Neural progenitor cell (in vitro differentiated cells): Measurements from ENCODE around the gene RHOC. TPM values are rescaled to one million over a fixed set of nuclear protein-coding genes. Genes with fewer than 3 reads are reported as not detected.

ENCODE experiments used
- DNase-seq: peaks from one replicate; pipeline ENCODE4 v3.0.0-alpha.2; 2016; ENCODE audit warnings: low spot score
- H2AFZ ChIP-seq: fragments of 200-600 bp; sonication (generic); replicated peaks from 2 replicates; pipeline ENCODE4 v1.6.1; 2016; ENCODE audit warnings: antibody characterized with exemption
- H3F3A ChIP-seq: fragments of 200-600 bp; sonication (generic); 2 replicates; pipeline ENCODE4 v1.6.1; 2016; ENCODE audit warnings: antibody characterized with exemption, low read depth
- H3K27ac ChIP-seq: fragments of 200-600 bp; sonication (generic); 2 replicates; pipeline ENCODE4 v1.5.1; 2016; ENCODE audit warnings: mild to moderate bottlenecking
- H3K27me3 ChIP-seq: fragments of 200-600 bp; sonication (generic); 2 replicates; pipeline ENCODE4 v1.6.1; 2016; ENCODE audit warnings: mild to moderate bottlenecking, moderate library complexity
- H3K36me3 ChIP-seq: fragments of 200-600 bp; sonication (generic); 2 replicates; pipeline ENCODE4 v1.5.1; 2016
- H3K4me1 ChIP-seq: fragments of 200-600 bp; sonication (generic); 2 replicates; pipeline ENCODE4 v1.6.1; 2016; ENCODE audit warnings: mixed run types
- H3K4me2 ChIP-seq: fragments of 200-600 bp; sonication (generic); 2 replicates; pipeline ENCODE4 v1.6.1; 2016
- H3K4me3 ChIP-seq: fragments of 200-600 bp; sonication (generic); 2 replicates; pipeline ENCODE4 v1.5.1; 2016
- H3K79me2 ChIP-seq: fragments of 200-600 bp; sonication (generic); 2 replicates; pipeline ENCODE4 v1.6.1; 2016; ENCODE audit warnings: low read depth
- H3K9ac ChIP-seq: fragments of 200-600 bp; sonication (generic); 2 replicates; pipeline ENCODE4 v1.6.1; 2016
- H3K9me3 ChIP-seq: fragments of 200-600 bp; sonication (generic); 2 replicates; pipeline ENCODE4 v1.5.1; 2016; ENCODE audit warnings: low read depth
- H4K20me1 ChIP-seq: fragments of 200-600 bp; sonication (generic); 2 replicates; pipeline ENCODE4 v1.6.1; 2016; ENCODE audit warnings: low read depth
- H3K27ac Mint-ChIP-seq: 3 replicates; pipeline ENCODE4 v1.8.0; 2021; ENCODE audit warnings: mixed read lengths
- H3K27me3 Mint-ChIP-seq: 2 replicates; pipeline ENCODE4 v1.8.0; 2022; ENCODE audit warnings: low read depth, mild to moderate bottlenecking, inconsistent platforms, moderate library complexity, mixed read lengths; ENCODE audit not compliant: insufficient read depth
- H3K36me3 Mint-ChIP-seq: 3 replicates; pipeline ENCODE4 v1.8.0; 2021; ENCODE audit warnings: mixed read lengths
- H3K4me1 Mint-ChIP-seq: 3 replicates; pipeline ENCODE4 v1.8.0; 2021; ENCODE audit warnings: mixed read lengths
- H3K4me3 Mint-ChIP-seq: 3 replicates; pipeline ENCODE4 v1.8.0; 2021; ENCODE audit warnings: mild to moderate bottlenecking, moderate library complexity, mixed read lengths
- H3K9me3 Mint-ChIP-seq: 3 replicates; pipeline ENCODE4 v1.8.0; 2020; ENCODE audit warnings: mixed read lengths
- EZH2 ChIP-seq: fragments of 200-600 bp; sonication (generic); IDR thresholded peaks from 2 replicates; pipeline ENCODE4 v1.6.1; 2017; ENCODE audit warnings: antibody characterized with exemption, mild to moderate bottlenecking, moderate library complexity
- EZH2phosphoT487 ChIP-seq: fragments of 200-600 bp; sonication (generic); IDR thresholded peaks from 2 replicates; pipeline ENCODE4 v1.6.1; 2017; ENCODE audit warnings: antibody characterized with exemption
- total RNA-seq: library from RNA; depleted of rRNA; stranded (reverse); fragments of >200 nt; gene quantifications from 2 replicates; pipeline ENCODE4 v1.2.3, GENCODE V29; 2015; ENCODE audit warnings: low replicate concordance
- TF ChIP-seq, protein P1 (sequence below): fragments of 200-600 bp; sonication (generic); IDR thresholded peaks from 2 replicates; pipeline ENCODE4 v1.5.1; 2017; ENCODE audit warnings: antibody characterized with exemption, mild to moderate bottlenecking

RHOC gene
- total RNA-seq, 1 donor from 2014 or later, result 41.8 TPM

- Histone ChIP-seq H2AFZ (no peak overlapping the region), H3F3A (peaks cover 16% of the 10 kb centered on the region), H3K79me2 (no peaks in the 10 kb centered on the region), H3K9me3 (no peaks in the 10 kb centered on the region), H4K20me1 (peaks cover 15% of the 10 kb centered on the region), H3K27ac (no peak overlapping the region), H3K4me2 (no peak overlapping the region), H3K9ac (no peak overlapping the region), H3K27me3 (peaks cover 77% of the 10 kb centered on the region), H3K4me1 (peaks cover 27% of the 10 kb centered on the region), H3K36me3 (no peaks in the 10 kb centered on the region), H3K4me3 (no peak overlapping the region)
- Mint-ChIP-seq H3K4me1 (peaks cover 20% of the 10 kb centered on the region), H3K27ac (no peak overlapping the region), H3K27me3 (peaks cover 33% of the 10 kb centered on the region), H3K36me3 (peaks cover 4% of the 10 kb centered on the region), H3K9me3 (no peaks in the 10 kb centered on the region), H3K4me3 (peak overlapping the region; percentile 75)
- no peak for TF ChIP-seq EZH2phosphoT487
- TF ChIP-seq, protein P1, sequence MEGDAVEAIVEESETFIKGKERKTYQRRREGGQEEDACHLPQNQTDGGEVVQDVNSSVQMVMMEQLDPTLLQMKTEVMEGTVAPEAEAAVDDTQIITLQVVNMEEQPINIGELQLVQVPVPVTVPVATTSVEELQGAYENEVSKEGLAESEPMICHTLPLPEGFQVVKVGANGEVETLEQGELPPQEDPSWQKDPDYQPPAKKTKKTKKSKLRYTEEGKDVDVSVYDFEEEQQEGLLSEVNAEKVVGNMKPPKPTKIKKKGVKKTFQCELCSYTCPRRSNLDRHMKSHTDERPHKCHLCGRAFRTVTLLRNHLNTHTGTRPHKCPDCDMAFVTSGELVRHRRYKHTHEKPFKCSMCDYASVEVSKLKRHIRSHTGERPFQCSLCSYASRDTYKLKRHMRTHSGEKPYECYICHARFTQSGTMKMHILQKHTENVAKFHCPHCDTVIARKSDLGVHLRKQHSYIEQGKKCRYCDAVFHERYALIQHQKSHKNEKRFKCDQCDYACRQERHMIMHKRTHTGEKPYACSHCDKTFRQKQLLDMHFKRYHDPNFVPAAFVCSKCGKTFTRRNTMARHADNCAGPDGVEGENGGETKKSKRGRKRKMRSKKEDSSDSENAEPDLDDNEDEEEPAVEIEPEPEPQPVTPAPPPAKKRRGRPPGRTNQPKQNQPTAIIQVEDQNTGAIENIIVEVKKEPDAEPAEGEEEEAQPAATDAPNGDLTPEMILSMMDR, result no peak
- DNase-seq, result no peak
Measured at GRCh38 chr1:112712701-112713128, 5.8 kb upstream of the RHOC start.

- H3K36me3 Mint-ChIP-seq, result peaks cover 4% of the 10 kb centered on the region
- peaks cover 23% of the 10 kb centered on the region for H3K4me1 Mint-ChIP-seq
- no peak overlapping the region for H3K27ac Mint-ChIP-seq
- peaks cover 15% of the 10 kb centered on the region for H4K20me1 ChIP-seq
- no peaks in the 10 kb centered on the region for H3K79me2 ChIP-seq
- no peaks in the 10 kb centered on the region for H3K36me3 ChIP-seq
- peaks cover 78% of the 10 kb centered on the region for H3K27me3 ChIP-seq
- peaks cover 33% of the 10 kb centered on the region for H3K27me3 Mint-ChIP-seq
- TF ChIP-seq EZH2 (no peak), EZH2phosphoT487 (no peak)
- TF ChIP-seq, protein P1, result no peak
- H3K4me1 ChIP-seq, result peaks cover 28% of the 10 kb centered on the region
- H3K9me3 Mint-ChIP-seq, result no peaks in the 10 kb centered on the region
- H3K9ac ChIP-seq, result no peak overlapping the region
- no peak for DNase-seq
- no peak overlapping the region for H2AFZ ChIP-seq
- no peak overlapping the region for H3K4me3 ChIP-seq
- no peak overlapping the region for H3K4me2 ChIP-seq
- H3K27ac ChIP-seq, result no peak overlapping the region
- no peak overlapping the region for H3K4me3 Mint-ChIP-seq
- H3F3A ChIP-seq, result peaks cover 17% of the 10 kb centered on the region
- no peaks in the 10 kb centered on the region for H3K9me3 ChIP-seq
Measured at GRCh38 chr1:112712191-112712590, 5.3 kb upstream of the RHOC start.

DNA sequence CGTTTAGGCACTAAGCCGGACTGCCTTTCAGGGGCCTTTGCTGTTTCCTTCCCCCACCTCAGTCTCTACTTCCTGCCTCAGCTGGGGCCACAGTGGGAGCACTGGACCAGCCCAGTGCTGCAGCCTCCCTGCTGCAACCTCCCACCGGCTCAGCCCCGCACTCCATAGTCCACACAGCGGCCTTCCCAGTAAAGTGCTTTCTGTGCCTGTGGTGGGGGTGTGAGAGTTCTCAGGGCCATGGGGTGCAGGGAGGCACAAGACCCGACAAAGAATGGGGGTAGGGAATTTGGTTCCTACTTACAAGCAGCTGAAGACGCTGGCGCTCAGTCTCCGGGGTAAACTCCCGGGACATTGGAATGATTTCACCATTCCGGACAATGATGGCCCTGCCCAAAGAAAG, 4.7 kb upstream of the RHOC start:
- Mint-ChIP-seq H3K36me3 (peaks cover 4% of the 10 kb centered on the region), H3K9me3 (no peaks in the 10 kb centered on the region), H3K27ac (no peak overlapping the region), H3K4me3 (no peak overlapping the region), H3K27me3 (peaks cover 31% of the 10 kb centered on the region), H3K4me1 (peaks cover 23% of the 10 kb centered on the region)
- Histone ChIP-seq H3K79me2 (no peaks in the 10 kb centered on the region), H3K4me3 (no peak overlapping the region), H3K27ac (no peak overlapping the region), H3K36me3 (no peaks in the 10 kb centered on the region), H3K9ac (no peak overlapping the region), H3K4me2 (no peak overlapping the region), H3K9me3 (no peaks in the 10 kb centered on the region), H4K20me1 (peaks cover 15% of the 10 kb centered on the region), H3K27me3 (peaks cover 77% of the 10 kb centered on the region), H2AFZ (no peak overlapping the region), H3F3A (peaks cover 17% of the 10 kb centered on the region), H3K4me1 (peaks cover 28% of the 10 kb centered on the region)
- TF ChIP-seq, protein P1, result no peak
- TF ChIP-seq EZH2, result no peak
- no peak for TF ChIP-seq EZH2phosphoT487
- no peak for DNase-seq
